ENCODE measurements around the gene BCAS3.

- TF ChIP-seq CTCF (conservative IDR thresholded peaks at IDR 0.05; ENCODE audit: low read depth, low read length), result peak; percentile 33; the same call in 1 of the 2 replicates
- no peak for TF ChIP-seq EZH2 (IDR thresholded peaks at IDR 0.05; ENCODE audit: borderline replicate concordance, low read depth, low read length, poor library complexity, severe bottlenecking)
Measured at GRCh38 chr17:60745544-60745943, 67.9 kb downstream of the BCAS3 start.

Measured in A673 (cell line).